Measurements from ENCODE around the gene KNCN.

KNCN gene

DNA sequence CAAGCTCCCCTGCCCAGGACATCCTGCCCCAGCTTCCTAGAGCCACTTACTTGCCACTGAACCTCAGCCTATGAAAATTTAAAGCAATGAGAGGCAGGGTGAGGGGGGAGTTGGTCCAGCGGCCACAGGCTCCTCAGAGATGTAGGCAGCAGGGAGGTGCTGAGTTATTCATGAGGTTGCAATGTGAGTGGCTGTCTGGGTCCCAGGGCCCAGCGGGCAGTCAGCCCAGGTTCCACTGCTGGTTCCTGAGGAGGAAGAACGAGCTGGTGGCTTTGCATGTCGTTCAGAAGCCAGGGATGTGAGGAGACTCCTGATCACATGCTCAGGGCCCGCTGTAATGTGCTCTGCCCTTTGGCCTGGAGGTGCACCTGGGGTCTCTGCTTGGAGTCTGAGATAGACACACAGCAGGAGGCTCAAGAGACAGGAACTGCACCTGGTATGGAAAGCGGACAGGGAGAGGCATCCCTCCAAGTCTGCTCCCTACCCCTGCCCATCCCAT is at the start of gene KNCN:
Gene KNCN (minus strand): TSS at position 51 of the 499 bp plus-strand sequence. CDS start 432 bp downstream, outside the sequence.
- no peak for DNase-seq

DNA sequence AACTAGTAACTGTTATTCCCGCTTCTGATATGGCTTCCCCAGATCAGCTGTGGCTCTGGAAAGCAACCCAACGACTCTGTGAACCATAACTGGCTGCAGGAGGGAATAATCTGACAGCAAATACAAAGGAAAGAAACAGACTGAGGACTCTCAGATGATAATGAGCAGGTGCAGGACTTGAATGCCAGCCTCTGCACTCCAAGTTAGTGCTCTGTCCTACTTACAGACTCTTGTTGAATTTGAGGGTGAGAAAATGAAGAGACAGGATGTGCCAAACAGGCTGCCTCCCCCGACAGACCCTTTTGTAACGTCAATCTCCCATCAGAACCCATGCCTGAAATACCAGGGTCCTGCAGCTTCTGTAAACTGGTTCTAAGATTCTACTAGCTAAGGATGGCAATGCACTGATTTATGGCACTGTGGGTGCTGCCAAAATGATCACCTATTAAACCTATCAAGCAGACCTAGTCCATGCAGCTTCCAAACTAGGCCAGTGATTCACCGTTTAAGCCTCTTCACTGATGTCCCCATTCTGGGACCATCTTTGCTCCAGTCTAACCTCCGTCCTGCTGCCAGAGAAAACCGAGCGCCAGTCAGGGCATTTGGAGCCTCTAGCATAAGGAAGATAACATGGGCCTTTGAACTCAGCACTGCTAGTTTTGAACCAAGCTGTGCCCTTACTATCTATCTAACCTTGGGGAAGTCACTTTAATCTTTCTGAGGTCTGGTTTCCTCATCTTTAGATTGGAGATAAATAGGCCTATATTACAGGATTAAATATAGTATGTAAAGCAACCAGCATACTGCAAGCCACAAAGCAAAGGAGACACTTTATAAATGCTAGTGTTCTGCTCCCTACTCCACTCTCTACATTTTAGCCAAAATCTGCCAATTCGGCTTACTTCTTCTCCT is 47.9 kb upstream of the KNCN start:
- no peak for DNase-seq

DNA sequence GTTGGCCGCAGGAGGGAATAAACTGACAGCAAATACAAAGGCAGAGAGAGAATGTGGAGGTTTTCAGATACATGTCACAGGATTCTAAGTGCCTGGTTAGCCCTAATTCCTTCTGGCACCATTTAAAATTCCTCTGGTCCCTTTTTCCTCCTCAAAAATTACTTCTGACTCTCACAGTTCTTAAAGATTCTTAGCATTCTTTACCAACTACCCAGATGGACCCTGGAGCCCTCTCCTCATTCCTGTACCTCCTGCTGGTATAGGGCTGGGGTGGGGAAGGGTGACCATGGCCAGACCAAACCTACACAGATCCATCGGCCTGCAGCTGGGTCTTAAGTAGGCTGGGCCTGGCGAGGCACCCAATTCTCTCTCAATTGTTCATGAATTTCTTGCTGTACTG is 45.4 kb upstream of the KNCN start:
- no peak for DNase-seq

DNA sequence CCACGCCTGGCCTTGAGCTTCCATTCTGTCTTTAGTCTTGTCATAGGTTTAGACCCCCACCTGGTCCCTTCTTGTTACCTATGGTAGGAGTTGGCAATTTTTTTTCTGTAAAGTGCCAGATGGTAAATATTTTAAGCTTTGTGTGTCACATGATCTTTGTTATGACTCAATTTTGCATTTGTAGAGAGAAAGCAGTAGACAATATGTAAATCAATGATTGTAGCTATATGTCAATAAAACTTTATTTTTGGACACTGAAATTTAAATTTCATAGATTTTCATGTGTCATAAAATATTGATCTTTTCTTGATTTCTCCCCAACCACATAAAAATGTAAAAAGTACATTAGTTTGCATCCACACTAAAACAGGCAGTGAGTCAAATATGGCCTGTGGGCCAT is 44.6 kb upstream of the KNCN start:
- no peak for DNase-seq

- DNase-seq = no peak
Observed at GRCh38 chr1:46595127-46595526, 43.7 kb upstream of the KNCN start.

- DNase-seq = no peak
Observed at GRCh38 chr1:46594063-46594462, 42.6 kb upstream of the KNCN start.

GRCh38 chr1:46592823-46593222 is 41.4 kb upstream of the KNCN start:
- DNase-seq = no peak

- no peak for DNase-seq
Observed at GRCh38 chr1:46589529-46589928, 38.1 kb upstream of the KNCN start.

DNA sequence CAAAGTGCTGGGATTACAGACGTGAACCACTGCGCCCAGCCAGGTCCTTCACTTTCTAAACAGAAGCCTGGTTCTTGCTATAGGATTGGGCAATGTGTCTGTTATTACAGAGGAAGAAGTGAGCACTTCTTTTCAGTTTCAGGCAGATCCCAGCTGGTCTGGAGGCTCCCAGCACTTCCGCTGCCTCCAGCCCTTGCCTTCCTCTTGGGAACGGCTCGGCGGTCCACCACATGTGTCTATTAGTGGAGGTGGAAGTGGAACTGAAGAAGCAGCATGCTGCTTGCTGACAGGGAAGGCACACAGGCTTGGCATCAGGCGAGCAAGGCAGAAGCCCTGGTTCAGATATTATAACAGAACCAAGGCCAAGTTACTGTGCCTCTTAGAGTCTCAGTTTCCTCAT is 35.6 kb upstream of the KNCN start:
- no peak for DNase-seq

DNA sequence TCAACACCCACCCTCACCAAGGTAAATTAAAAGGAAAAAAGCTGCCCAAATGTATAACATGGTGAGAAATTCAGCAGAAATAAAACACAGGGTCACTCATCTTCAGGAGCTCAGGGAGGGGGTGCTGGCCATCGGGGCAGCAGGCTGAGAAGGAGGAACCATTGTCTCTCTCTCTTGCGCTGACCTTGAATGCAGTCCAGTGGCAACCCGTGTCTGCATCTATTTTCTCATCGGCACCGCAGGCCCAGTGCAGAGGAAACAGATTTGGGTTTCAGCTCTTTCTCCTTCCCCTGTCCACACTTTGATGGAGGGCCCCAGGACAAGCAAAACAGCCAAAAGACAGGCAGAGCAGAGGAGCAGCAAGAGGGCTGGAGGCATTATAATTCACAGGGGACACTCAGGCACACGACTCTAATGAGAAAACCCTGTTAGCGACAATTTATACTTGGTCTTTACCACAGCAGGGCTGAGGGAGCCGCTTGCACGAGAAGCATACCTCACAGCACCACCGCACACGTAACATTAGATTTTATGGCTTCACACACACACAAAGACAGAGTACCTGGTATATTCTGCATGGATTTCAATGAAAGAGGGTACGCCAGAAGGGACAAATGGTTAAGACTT is 34.0 kb upstream of the KNCN start:
- DNase-seq = no peak

DNA sequence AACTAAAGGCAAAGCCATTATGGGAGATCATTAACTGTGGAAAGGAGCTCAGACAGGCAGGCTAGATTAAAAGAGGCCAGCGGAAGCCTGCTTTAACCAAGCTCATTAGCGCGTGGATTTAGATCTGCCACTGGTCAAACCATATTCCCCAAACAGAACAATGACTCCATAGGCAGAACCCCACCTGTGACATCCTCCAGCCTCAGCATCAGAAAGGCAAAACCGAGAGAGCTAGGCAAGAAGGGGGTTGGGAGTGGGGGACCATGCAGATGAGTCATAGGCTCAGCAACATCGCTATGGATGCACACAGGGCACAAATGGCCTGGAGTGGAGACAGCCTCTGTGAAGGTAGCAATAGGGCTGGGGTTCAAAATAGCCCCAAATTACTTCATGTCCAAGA is 32.0 kb upstream of the KNCN start:
- no peak for DNase-seq

DNA sequence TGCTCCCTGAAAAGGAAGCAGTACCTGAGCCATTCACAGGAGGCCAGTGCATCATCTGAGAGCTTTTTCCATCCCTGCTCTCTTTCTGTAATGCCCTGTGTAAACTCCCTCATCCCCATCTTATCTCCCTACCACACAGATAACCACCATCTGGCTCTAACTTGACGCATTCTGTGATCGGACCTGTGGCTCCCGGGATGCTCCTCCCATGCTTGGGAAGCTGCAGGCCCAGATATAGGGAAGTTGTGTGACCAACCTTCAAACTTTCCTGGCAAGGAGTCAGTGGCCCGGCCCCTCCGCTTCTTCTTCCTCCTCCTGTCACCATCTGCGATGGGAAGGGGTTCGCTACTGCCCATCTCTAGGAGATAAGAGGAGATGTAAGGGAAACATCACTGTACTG is 31.5 kb upstream of the KNCN start:
- DNase-seq = no peak

GRCh38 chr1:46581681-46582455 is 30.4 kb upstream of the KNCN start:
- DNase-seq = no peak

DNA sequence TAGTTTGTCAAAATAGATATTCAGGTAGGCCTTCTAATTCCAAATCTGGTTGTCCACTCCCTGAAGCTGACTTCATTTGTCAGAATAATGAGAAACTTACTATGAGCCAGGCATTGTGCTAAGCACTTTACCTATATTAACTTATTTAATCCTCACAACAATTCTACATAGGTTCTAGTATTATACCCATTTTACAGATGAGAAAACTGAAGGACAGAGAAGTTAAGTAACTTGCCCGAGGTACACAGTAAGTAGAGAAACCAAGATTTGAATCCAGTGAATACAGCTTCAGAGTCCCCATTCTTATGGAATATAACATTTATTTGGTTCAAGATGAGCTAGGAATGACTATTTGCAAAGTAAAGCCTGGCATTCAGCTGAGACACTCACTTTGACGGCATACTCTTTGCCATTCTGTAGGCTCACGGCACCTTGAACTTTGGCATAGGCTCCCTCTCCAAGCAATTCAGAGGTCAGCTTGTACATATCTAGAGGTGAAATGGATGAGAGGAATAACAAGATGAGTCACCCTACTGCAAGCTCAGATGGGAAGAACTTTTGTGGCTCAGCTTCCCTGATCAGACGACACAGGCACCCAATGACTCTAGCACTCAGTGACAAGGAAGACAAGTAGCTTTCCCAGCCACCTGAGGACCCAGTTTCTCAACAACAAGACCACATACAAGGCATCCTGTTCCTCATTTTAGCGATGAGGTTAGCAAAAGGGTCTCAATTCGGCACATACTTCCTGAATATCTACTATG is 28.9 kb upstream of the KNCN start:
- peak; percentile 27 for DNase-seq

DNA sequence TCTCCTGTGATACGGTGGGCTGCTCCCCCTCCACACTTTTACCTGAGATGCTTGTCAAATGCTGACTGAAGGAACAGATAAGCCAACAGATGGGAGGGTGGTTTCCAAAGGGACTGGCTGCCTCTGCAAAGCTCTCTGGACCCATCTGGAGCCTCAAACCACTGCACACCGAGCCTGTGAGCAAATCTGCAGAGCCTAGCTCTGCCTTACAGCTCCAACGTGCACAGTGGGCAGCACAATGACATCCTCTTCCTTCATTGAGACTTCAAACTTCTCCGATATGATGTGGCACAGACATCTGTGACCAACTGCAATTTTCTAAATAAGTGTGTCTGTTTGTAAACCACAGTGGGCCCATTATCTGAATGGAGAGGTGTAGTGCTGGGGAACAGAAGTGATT is 26.2 kb upstream of the KNCN start:
- DNase-seq = no peak

GRCh38 chr1:46576596-46576995 is 25.1 kb upstream of the KNCN start:
- no peak for DNase-seq

- DNase-seq = no peak
Observed at GRCh38 chr1:46575778-46576177, 24.3 kb upstream of the KNCN start.

DNA sequence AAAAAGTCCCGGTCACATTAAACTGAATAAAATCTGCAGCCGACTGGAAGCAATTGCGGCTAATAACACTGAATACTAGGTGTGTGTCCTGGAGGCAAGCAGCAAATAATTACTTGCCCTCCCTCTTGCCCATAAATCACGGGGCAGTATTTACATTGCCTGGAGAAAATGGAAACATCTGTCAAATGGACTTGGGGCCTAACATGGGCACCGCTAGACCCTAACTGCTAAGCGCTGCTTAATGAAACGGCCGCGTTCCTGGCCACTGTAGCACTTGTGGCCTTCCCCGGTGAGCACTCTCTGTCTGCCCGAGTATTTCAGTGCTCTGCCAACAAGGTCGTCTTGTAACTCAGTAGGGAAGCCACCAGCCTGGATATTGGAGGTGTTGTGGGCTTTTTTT is 23.9 kb upstream of the KNCN start:
- DNase-seq = no peak

- no peak for DNase-seq
Observed at GRCh38 chr1:46571691-46572225, 20.3 kb upstream of the KNCN start.

DNA sequence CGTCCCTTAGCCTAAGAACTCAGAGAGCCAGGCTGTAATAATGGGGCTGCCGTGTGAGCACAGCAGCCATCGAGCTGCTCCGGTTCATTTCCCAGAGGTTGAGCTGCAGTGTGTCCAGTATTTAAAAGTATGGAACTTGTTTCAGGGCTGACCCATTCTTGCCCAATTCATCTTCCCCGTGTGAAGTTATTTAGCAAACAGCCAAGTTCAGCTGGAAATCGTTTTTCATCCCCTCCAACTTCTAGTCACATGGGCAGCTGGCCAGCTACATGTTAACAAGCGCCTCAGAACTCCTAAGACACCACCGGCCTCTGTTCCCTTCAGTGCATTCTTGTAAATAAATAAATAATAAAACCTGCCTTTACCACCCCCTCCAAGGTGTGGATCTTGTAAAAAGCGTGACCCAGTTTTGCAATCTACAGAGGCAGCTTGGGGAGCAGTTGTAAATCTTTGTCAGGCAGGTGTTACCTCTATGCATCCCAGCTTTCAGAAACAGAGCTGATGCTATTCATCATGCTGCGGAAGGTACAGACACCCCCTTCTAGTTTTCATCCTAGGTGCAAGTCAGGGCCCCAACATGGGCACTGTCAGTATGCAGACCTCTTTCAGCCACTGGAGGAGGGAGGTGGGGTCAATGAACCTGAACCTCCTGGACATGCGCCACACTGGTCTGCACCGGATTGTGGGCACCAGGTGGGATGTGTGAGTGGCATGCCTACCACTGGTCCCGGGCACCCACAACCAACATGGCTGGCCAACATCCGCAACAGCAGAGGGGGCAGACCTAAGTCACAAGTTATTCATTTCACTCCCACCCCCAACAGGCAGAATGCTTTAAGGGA is 18.7 kb upstream of the KNCN start:
- no peak for DNase-seq

DNA sequence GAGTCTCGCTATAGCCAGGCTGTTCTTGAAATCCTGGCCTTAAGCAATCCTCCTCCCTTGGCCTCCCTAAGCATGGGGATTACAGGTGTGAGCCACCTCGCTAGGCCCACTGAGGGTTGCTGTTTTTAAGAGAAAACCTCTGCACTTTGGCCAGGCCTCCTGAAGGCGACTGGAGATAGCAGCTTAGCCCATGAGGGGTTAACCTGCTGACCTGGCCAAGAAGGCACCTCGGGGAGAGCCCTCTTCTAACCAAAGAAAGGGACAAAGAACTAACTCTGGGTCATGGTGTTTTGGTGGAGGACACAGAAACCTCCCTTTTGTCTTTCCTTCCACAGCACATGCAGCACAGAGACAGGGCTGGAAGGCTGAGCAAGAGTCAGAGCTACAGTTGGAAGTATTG is 17.7 kb upstream of the KNCN start:
- DNase-seq = no peak
